ENCODE measurements around the gene ARL4D.
"Not testable (repeated sequence)": the region's sequence is repeated elsewhere in the genome, so short reads cannot be mapped to it uniquely, and the experiment has no call there.

ARL4D gene

GRCh38 chr17:43419375-43419882 lies 20.6 kb downstream of the ARL4D start:
- not testable (repeated sequence) for DNase-seq (ENCODE audit: low read depth in 2 of 2, low spot score in 1 of 2)

- no peak for DNase-seq (ENCODE audit: low read depth in 2 of 2, low spot score in 1 of 2)
These were observed 25.1 kb downstream of the ARL4D start for GRCh38 chr17:43423777-43424455.

GRCh38 chr17:43427362-43428043 lies 28.7 kb downstream of the ARL4D start:
- DNase-seq (ENCODE audit: low read depth in 2 of 2, low spot score in 1 of 2): no peak

- DNase-seq (ENCODE audit: low read depth in 2 of 2, low spot score in 1 of 2): no peak
These were observed 29.7 kb downstream of the ARL4D start for GRCh38 chr17:43428524-43428923.

GRCh38 chr17:43430936-43431713 lies 32.3 kb downstream of the ARL4D start:
- no peak for DNase-seq (ENCODE audit: low read depth in 2 of 2, low spot score in 1 of 2)

- no peak for DNase-seq (ENCODE audit: low read depth in 2 of 2, low spot score in 1 of 2)
These were observed 33.1 kb downstream of the ARL4D start for GRCh38 chr17:43431714-43432523.

- DNase-seq (ENCODE audit: low read depth in 2 of 2, low spot score in 1 of 2): no peak
These were observed 36.1 kb downstream of the ARL4D start for GRCh38 chr17:43434902-43435319.

- no peak for DNase-seq (ENCODE audit: low read depth in 2 of 2, low spot score in 1 of 2)
These were observed 39.0 kb downstream of the ARL4D start for GRCh38 chr17:43437756-43438155.

GRCh38 chr17:43438626-43439025 lies 39.8 kb downstream of the ARL4D start:
- no peak for DNase-seq (ENCODE audit: low read depth in 2 of 2, low spot score in 1 of 2)

GRCh38 chr17:43439041-43439440 lies 40.2 kb downstream of the ARL4D start:
- no peak for DNase-seq (ENCODE audit: low read depth in 2 of 2, low spot score in 1 of 2)

- no peak for DNase-seq (ENCODE audit: low read depth in 2 of 2, low spot score in 1 of 2)
These were observed 43.9 kb downstream of the ARL4D start for GRCh38 chr17:43442711-43443110.

GRCh38 chr17:43443381-43443780 lies 44.6 kb downstream of the ARL4D start:
- DNase-seq (ENCODE audit: low read depth in 2 of 2, low spot score in 1 of 2): no peak

GRCh38 chr17:43444223-43445008 lies 45.6 kb downstream of the ARL4D start:
- no peak for DNase-seq (ENCODE audit: low read depth in 2 of 2, low spot score in 1 of 2)

GRCh38 chr17:43445009-43445589 lies 46.3 kb downstream of the ARL4D start:
- DNase-seq (ENCODE audit: low read depth in 2 of 2, low spot score in 1 of 2): no peak

- no peak for DNase-seq (ENCODE audit: low read depth in 2 of 2, low spot score in 1 of 2)
These were observed 48.0 kb downstream of the ARL4D start for GRCh38 chr17:43446773-43447172.

GRCh38 chr17:43448720-43449469 lies 50.1 kb downstream of the ARL4D start:
- DNase-seq (ENCODE audit: low read depth in 2 of 2, low spot score in 1 of 2): no peak

- no peak for DNase-seq (ENCODE audit: low read depth in 2 of 2, low spot score in 1 of 2)
These were observed 50.9 kb downstream of the ARL4D start for GRCh38 chr17:43449470-43450248.
